Stimulated activated CD8-positive, alpha-beta memory T cell treated with anti-CD3 and anti-CD28 coated beads, Interleukin-12 subunit alpha, Interleukin-12 subunit beta, amount 100 ng/mL, for 24 hours (primary cell): Measurements from ENCODE around the gene HPCAL4.

Source experiments
- DNase-seq: peaks from one replicate; pipeline ENCODE4 v3.0.0-alpha.2; 2020; ENCODE audit errors: extremely low read depth

Gene HPCAL4

GRCh38 chr1:39691383-39692151 is at the start of gene HPCAL4:
Gene HPCAL4, minus strand, starts transcription at chr1:39691433. Its CDS starts 6,830 bp downstream, at chr1:39684603.
- peak; percentile 76 for DNase-seq

GRCh38 chr1:39738622-39739366 is 47.6 kb upstream of the HPCAL4 start, which contains the start of gene PPIE:
Gene PPIE, plus strand, starts transcription at chr1:39738882. Its CDS starts 19 bp downstream, at chr1:39738901.
- DNase-seq, result peak; percentile 95

GRCh38 chr1:39737546-39738169 is 46.4 kb upstream of the HPCAL4 start:
- no peak for DNase-seq

DNA sequence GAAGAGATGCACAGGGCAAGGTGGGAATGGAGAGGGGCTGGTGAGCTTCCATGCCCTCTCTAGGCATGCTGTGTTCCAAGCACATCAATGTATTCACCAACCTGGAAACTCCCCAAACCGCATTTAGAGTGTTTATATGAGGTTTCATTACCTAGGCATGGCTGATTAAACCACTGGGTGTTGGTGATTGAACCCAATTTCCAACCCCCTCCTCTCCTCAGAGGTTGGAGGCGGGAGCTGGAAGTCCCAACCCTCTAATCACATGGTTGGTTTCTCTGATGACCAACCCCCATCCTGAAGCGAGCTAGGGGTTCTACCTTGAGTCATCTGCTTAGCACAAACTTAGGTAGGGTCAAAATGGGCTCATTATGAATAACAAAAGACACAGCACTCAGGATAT is 44.5 kb upstream of the HPCAL4 start:
- DNase-seq, result no peak

DNA sequence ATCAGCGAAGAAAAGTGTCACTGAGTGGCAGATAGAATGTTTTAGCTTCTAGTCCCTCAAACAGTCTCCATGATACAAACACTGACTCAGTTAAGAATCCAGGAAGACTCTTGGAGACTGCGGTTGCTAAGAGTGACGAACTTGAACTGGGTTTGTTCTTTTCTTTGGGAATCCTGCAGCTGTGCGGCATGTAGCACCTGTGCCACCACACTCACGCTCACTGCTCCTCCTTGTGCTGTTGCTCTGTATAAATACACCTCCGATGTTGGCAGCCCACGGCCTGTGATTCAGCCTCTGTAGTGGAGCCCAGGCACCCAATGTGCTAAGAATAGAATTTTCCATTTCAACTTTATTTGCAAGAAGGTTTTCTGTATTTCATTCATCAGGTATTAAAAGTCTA is 41.9 kb upstream of the HPCAL4 start:
- no peak for DNase-seq

DNA sequence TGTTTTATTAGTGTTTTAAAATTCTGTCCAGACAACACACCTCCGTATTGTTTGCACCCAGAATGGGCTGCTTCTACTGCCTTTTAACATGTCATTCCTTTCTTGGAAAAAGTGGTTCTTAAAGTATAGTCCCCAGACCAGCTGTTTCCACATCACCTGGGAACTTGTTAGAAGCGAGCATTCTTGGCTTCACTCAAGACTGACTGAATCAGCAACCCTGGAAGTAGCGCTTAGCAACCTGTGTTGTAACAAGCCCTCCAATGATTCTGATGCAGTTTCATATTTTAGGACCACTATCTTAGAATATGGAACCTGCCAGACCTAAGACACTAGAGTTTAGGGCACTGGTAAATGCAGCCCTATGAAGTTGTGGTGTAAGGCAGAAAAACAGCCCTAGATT is 41.5 kb upstream of the HPCAL4 start:
- DNase-seq, result no peak

DNA sequence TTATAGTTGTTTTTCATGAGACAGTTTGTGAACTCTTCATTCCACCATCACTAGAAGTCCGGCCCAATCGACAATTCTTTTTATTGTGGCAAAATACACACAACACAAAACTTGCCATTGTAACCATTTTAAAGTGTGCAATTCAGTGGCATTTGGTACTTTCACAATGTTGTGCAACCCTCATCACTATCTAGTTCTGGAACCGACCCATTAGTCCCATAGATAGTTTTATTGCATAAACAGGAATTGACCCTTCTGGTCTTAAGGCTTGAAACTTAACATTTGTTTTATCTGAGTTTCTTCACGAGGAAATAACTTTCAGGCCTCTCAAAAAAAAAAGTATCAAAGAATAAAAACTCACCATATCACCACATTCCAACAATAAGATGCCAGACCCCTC is 38.6 kb upstream of the HPCAL4 start:
- no peak for DNase-seq

GRCh38 chr1:39729030-39729429 is 37.8 kb upstream of the HPCAL4 start:
- no peak for DNase-seq

DNA sequence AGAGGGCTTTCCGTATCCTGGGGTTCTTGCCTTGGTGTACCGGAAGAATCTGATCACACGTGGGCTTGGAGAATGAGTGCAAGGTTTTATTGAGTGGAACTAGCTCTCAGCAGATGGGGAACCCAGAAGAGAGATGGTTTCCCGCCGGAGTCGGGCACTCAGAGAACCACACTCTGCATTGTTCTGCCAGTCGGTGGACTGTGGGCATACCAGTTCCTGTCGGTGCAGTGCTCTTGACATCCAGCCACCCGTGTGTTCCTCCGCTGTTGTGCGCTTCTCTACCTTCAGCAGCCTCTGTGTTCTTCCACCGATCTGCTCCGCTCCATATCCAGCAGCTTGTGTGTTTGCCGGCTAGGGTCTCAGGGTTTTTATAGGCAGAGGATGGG is 36.7 kb upstream of the HPCAL4 start:
- no peak for DNase-seq

DNA sequence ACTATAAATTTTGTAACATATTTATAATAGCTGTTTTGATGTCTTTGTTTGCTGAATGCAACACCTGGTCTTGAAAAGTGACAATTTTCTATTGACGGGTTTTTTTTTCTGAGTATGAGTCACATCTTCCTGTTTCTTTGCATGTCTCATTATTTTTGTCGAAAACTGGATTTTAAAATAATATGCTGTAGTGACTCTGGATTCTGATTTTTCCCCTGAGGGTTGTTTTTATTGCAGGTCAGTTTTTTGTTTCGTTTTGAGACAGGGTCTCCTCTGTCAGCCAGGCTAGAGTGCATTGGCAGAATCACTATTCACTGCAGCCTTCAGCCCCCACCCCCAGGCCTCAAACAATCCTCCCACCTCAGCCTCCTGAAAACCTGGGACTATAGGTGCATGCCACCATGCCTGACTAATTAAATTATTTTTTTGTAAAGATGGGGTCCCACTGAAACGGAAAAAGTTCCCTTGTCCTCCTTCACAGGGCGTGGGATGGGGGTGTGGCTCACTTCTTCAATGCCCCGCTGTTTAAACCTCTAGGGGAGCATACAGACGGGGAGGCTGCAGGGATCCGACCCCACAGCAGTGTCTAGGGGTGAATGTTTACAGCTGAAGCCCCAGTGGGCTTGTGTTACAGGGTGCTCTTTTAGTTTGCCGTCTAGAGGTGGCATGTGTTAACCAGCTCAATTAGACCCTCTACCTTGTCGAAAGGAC is 36.1 kb upstream of the HPCAL4 start:
- no peak for DNase-seq

GRCh38 chr1:39726600-39726999 is 35.4 kb upstream of the HPCAL4 start:
- DNase-seq, result no peak

DNA sequence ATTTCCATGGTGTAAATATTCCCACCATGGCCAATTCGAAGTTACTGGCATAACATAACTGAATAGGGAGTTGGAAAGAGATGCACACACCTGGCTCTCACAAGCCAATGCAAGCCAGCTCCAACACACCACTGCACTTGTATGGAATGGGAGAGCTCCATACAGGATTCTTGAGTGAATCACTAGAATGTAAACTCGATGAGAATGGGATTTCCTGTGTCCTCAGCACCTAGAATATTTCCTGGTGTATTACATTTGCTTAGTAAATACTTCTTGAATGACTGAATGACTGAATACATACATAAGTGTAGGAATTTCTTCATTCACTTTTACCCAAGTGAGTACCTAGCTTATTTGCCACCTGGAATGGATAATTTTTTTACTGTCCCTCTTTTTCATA is 31.3 kb upstream of the HPCAL4 start:
- DNase-seq, result no peak

- DNase-seq, result no peak
Measured at GRCh38 chr1:39721664-39722063, 30.4 kb upstream of the HPCAL4 start.

GRCh38 chr1:39720094-39720999 is 29.1 kb upstream of the HPCAL4 start:
- no peak for DNase-seq

DNA sequence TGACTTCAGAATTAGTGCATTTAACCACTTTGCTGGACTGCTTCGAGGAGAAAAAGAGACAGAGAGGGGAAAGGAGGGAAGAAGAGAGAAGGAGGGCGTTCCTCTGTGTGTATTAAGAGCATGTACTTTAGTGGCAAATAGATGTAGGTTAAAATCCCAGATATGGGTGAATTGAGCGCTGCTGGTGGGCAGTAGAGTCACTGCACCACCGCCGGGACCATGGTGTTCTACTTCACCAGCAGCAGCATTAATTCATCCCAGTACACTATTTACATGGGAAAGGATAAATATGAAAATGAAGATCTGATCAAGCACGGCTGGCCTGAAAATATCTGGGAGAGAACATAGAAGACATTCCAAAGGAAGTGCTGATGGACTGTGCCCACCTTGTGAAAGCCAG is 26.6 kb upstream of the HPCAL4 start:
- no peak for DNase-seq

DNA sequence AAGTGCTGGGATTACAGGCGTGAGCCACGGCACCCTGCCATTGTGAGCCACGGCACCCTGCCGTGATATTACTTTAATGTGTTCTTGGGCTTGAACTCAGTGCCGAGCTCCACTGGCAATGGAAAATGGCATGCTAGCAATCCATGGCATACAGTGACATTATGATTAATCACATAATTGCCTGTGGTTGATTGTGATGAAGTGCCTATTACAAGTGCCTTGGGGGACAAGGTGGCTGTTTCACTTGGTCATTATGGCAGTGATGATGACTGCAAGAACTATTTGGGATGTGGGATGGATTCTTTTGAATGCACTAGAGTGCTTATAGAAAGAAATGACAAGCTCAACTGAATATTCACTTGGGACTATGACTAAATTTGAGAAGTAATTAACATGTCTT is 22.3 kb upstream of the HPCAL4 start:
- no peak for DNase-seq

GRCh38 chr1:39711966-39712340 is 20.7 kb upstream of the HPCAL4 start:
- no peak for DNase-seq

DNA sequence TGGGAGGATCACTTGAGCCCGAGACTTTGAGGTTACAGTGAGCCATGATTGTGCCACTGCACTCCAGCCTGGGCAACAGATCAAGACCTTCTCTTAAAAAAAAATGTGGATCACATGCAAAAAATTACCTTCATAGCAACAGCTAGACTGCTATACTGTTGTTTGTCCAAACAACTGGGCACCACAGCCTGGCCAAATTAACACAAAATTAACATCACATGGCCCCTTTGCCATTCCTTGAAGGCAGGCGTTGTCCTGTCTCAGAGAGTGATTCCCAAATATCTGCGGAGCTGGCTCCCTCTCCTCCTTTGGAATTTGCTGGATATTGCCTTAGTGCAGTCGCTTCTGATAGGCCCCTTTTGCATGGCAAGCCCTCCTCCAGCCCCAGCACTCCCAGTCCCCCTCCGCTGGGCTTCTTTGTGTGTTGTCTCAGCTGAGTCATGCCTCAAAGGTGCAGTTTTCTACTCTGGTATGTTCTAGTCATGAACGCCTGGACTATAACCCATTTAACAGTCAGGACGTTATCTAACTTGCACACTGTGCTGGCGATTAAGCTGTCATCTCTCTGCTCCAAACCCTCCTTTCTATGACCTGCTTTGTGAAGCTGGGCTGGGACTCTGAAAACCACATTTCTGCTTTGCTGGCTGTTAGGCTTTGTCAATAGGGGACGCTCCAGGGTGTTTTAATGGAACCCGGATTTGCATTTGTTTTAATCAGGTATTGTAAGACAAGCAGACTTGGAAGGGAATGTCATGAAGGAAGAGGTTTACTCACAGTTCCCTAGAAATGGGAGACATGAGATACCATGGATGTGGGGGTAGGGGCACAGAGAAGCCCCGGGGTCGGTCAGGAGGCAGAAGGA is 20.1 kb upstream of the HPCAL4 start:
- DNase-seq, result no peak

- DNase-seq, result no peak
Measured at GRCh38 chr1:39707506-39707905, 16.3 kb upstream of the HPCAL4 start.

- DNase-seq, result no peak
Measured at GRCh38 chr1:39704757-39705156, 13.5 kb upstream of the HPCAL4 start.
